Stimulated activated effector memory CD8-positive, alpha-beta T cell treated with anti-CD3 and anti-CD28 coated beads, Interleukin-12 subunit alpha, Interleukin-12 subunit beta, amount 100 ng/mL, for 72 hours (primary cell): Measurements from ENCODE around the gene NSMCE1.
A peak's percentile ranks its signal among the peaks of the same experiment; 100 is the strongest.

Source experiments
- ATAC-seq: fragments of 150-1000 bp; cut with Tn5 transposase; 2 replicates; pipeline ENCODE4 v1.10.0; 2021
- DNase-seq, 2 donors: peaks; one replicate each; pipeline ENCODE4 v3.0.0; 2021 to 2022; ENCODE audit warnings: low spot score in 2 of 2
- H3K27ac Mint-ChIP-seq: one replicate; pipeline ENCODE4 v1.8.0; 2022; ENCODE audit warnings: mild to moderate bottlenecking, mixed read lengths
- H3K36me3 Mint-ChIP-seq: one replicate; pipeline ENCODE4 v1.8.0; 2022; ENCODE audit warnings: mild to moderate bottlenecking, mixed read lengths
- H3K4me1 Mint-ChIP-seq: one replicate; pipeline ENCODE4 v1.8.0; 2022; ENCODE audit warnings: mixed read lengths
- H3K4me3 Mint-ChIP-seq: one replicate; pipeline ENCODE4 v1.8.0; 2022; ENCODE audit warnings: mild to moderate bottlenecking, mixed read lengths
- H3K9me3 Mint-ChIP-seq: one replicate; pipeline ENCODE4 v1.8.0; 2022; ENCODE audit warnings: mixed read lengths

The NSMCE1 gene, protein sequence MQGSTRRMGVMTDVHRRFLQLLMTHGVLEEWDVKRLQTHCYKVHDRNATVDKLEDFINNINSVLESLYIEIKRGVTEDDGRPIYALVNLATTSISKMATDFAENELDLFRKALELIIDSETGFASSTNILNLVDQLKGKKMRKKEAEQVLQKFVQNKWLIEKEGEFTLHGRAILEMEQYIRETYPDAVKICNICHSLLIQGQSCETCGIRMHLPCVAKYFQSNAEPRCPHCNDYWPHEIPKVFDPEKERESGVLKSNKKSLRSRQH

GRCh38 chr16:27268376-27269299 is at the start of gene NSMCE1:
NSMCE1 (minus strand) TSS chr16:27268772; CDS start chr16:27257570, 11,202 bp downstream.
- Mint-ChIP-seq H3K9me3 (no peaks in the 10 kb centered on the region), H3K27ac (peak within 1 kb of the TSS; percentile 97), H3K4me3 (peak within 1 kb of the TSS; percentile 94), H3K36me3 (peaks cover 17% of the 10 kb centered on the region), H3K4me1 (peaks cover 58% of the 10 kb centered on the region)
- ATAC-seq (peak; percentile 99), DNase-seq (peak; percentile 96 to 97)

DNA sequence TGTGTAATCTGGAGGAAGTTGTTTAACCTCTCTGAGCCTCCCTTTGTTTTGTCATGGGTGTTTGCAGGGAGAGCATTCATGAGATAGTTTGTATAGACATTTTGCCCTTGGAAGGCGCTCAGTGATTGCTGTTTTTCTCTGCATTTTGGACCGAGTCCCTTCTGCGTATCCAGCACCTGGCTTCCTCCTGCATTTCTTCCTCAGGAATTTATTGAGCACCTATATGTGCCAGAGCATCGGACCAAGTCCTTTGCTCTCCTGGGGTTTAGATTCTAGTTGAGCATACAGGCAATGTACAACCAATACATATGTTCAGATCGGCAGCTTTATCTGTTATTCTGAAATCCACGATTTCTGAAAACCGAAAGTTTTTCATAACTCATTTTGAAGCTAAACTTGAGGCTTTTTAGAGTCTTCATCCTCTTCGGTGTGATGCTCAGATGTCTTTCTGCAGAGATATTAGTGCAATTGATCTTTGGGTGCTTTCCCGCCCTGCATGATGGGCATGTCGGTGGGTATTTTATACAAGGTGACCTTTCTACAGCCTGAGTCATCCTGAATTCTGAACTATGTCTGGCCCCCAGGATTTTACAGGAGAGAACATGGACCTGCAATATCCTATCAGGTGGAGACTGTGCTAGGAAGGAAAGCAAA is 49.3 kb upstream of the NSMCE1 start:
- ATAC-seq (peak; percentile 55), DNase-seq (no peak)
- Mint-ChIP-seq H3K27ac (peak overlapping the region; percentile 91), H3K4me3 (peak overlapping the region; percentile 100), H3K9me3 (no peaks in the 10 kb centered on the region), H3K4me1 (peaks cover 84% of the 10 kb centered on the region), H3K36me3 (peaks cover 95% of the 10 kb centered on the region)

- DNase-seq (no peak), ATAC-seq (no peak)
- Mint-ChIP-seq H3K36me3 (peaks cover 90% of the 10 kb centered on the region), H3K4me1 (peaks cover 84% of the 10 kb centered on the region), H3K4me3 (peak overlapping the region; percentile 100), H3K9me3 (no peaks in the 10 kb centered on the region), H3K27ac (peak overlapping the region; percentile 91)
These were observed 48.7 kb upstream of the NSMCE1 start for GRCh38 chr16:27317320-27317719.

- Mint-ChIP-seq H3K36me3 (peaks cover 84% of the 10 kb centered on the region), H3K27ac (peak overlapping the region; percentile 91), H3K4me1 (peaks cover 83% of the 10 kb centered on the region), H3K4me3 (peak overlapping the region; percentile 100), H3K9me3 (no peaks in the 10 kb centered on the region)
- ATAC-seq = no peak
- DNase-seq = peak in 1 of 2 donors; percentile 56
These were observed 47.6 kb upstream of the NSMCE1 start for GRCh38 chr16:27316038-27316680.

DNA sequence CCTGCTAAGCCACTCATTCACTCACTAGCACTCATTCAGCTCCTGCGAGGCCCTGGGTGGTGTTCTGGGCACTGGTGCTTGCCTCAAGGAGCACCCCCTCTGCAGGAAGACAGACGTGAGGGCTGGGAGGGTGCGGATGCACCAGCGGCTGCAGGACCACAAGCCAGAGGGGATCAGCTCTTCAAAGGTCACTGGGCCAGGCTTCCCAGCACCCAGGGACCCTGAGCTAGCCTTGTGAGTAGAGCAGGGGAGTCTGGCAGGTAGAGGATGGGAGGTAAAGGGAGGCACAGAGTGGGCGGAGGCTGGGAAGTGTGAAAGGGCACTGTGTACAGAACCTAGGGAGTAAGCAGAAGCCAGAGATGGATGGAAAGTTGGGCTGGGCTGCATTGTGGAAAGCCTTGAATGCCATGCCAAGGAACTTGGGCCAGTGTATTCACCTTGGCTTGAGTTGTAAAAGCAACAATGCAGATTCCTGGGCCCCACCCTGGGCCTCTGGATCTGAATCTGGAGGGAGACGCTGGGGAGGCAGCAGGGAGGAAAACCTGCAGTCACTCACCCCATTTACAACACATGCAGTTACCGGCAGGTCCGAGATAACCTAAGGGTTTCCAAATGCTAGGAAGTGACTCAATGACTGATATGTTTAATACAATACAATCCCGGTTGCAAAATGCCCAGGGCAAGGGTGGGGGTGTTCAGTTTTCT is 46.9 kb upstream of the NSMCE1 start:
- Mint-ChIP-seq H3K27ac (peak overlapping the region; percentile 91), H3K9me3 (no peaks in the 10 kb centered on the region), H3K4me1 (peaks cover 77% of the 10 kb centered on the region), H3K4me3 (peak overlapping the region; percentile 100), H3K36me3 (peaks cover 78% of the 10 kb centered on the region)
- peak; percentile 56 for ATAC-seq
- peak; percentile 31 to 55 for DNase-seq

GRCh38 chr16:27314986-27315332 is 46.4 kb upstream of the NSMCE1 start:
- peak overlapping the region; percentile 91 for H3K27ac Mint-ChIP-seq
- H3K9me3 Mint-ChIP-seq = no peaks in the 10 kb centered on the region
- peaks cover 72% of the 10 kb centered on the region for H3K4me1 Mint-ChIP-seq
- DNase-seq (peak in 1 of 2 donors; percentile 74), ATAC-seq (no peak)
- H3K36me3 Mint-ChIP-seq = peaks cover 72% of the 10 kb centered on the region
- peak overlapping the region; percentile 100 for H3K4me3 Mint-ChIP-seq

DNA sequence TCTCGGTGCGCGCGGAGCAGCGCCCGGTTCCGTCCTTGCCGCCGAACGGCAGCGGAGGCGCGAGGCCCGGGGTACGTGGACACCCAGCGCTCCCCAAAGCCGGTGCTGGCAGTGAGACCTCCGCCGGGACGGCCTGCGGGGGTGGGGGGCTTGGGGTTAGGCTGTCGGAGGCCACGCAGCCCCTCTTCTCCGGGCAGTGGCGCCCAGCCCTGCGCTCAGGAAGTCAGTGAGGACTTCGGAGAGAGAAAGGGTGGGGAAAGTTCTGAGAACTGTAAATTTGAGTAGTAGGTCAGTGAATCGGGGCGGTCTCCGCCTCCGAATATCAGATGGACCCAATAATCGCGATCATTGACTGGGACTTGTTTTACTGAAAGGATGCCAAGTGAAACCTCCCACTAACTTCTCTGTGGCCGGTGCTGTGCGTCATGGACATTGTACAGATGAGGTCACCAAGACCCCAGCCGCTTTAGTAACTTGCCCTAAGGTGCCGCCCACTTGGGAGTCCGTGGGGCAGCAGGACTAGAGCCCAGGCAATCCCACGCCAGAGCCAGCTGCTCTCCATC is 45.7 kb upstream of the NSMCE1 start:
- ATAC-seq (peak; percentile 69), DNase-seq (peak; percentile 36 to 82)
- Mint-ChIP-seq H3K4me1 (peaks cover 64% of the 10 kb centered on the region), H3K36me3 (peaks cover 65% of the 10 kb centered on the region), H3K4me3 (peak overlapping the region; percentile 100), H3K9me3 (no peaks in the 10 kb centered on the region), H3K27ac (peak overlapping the region; percentile 91)

- Mint-ChIP-seq H3K4me3 (peak within 1 kb of the TSS; percentile 100), H3K9me3 (no peaks in the 10 kb centered on the region), H3K36me3 (peaks cover 59% of the 10 kb centered on the region), H3K27ac (peak within 1 kb of the TSS; percentile 91), H3K4me1 (peaks cover 58% of the 10 kb centered on the region)
- DNase-seq = peak; percentile 54 to 83
- ATAC-seq = peak; percentile 41
These were observed 45.0 kb upstream of the NSMCE1 start, which contains the start of gene IL4R for GRCh38 chr16:27313422-27314160. IL4R (plus strand) TSS chr16:27313974; CDS start chr16:27340204, 26,230 bp downstream.

DNA sequence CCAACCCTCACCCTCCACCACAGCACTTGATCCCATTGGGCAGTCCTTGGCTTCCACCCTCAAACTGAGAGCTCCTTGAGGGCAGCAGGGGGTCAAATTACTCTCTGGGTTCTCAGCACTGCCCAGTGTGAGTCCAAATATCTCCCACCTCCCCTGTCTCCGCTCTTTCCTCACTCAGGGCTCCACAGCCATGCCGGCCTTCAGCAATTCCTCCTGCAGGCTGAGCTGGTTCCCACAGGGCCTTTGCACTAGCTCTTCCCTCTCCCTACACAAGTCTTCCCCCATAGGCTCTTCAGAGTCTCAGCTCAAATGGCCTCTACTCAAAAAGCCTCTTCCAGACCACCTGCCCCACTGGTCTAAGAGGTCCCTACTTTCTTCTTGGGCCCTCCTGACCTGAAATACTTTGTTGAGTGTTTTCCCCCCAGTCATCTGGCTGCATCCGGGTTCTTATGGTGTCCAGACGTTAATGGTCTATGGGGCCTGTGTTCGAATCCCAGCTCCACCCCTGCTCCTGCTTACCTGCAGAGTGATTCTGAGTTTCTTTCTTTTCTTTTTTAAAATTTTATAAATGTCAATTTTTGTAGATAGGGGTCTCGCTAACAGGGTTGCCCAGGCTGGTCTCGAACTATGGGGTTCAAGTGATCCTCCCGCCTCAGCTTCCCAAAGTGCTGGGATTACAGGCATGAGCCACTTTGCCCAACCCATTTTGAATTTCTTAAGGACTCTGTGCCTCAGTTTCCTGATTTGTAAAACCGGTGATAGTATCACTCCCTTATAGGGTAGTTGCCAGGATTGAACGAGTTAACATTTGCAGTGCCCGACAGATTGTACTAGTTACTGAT is 44.2 kb upstream of the NSMCE1 start:
- Mint-ChIP-seq H3K27ac (peak overlapping the region; percentile 91), H3K9me3 (no peaks in the 10 kb centered on the region), H3K36me3 (peaks cover 51% of the 10 kb centered on the region), H3K4me3 (peak overlapping the region; percentile 100), H3K4me1 (peaks cover 50% of the 10 kb centered on the region)
- DNase-seq (no peak), ATAC-seq (no peak)

DNA sequence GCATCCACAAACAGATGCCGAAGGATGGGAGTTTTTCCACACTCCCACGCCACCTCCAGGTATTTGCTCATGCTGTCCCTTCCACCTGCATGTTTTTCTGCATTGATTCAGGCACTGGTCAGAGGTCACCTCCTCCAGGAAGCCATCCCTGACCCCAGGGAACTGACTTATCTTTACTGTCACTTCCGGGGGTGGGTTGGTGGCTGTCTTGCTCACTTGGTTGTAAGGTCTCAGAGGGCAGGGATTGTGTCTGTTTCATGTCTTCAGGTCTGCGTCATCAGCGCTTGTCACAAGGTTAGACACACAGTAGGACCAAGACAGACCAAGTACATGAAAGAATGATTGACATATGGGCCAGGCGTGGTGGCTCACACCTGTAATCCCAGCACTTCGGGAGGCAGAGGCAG is 43.3 kb upstream of the NSMCE1 start:
- ATAC-seq = no peak
- peaks cover 41% of the 10 kb centered on the region for H3K4me1 Mint-ChIP-seq

DNA sequence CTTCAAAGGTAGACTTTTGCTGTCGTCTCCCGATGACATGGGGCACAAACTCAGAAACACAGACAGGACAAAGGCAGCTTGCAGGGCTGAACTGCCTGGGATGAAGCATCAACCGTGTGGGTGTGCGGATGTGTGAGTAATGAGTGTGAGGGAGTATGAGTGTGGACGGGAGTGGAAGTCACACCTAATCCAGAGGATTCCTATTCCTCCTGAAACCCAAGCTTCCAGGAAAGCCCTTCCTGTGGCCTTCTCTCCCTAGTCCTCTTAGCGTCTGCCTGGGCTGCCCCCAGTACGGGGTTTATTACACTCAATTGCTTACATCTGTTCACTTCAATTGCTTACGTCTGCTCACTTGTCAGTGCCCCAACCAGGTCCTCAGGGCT is 42.9 kb upstream of the NSMCE1 start:
- H3K9me3 Mint-ChIP-seq = peaks cover 3% of the 10 kb centered on the region
- peaks cover 36% of the 10 kb centered on the region for H3K4me1 Mint-ChIP-seq
- no peak overlapping the region for H3K27ac Mint-ChIP-seq
- no peak overlapping the region for H3K4me3 Mint-ChIP-seq
- no peak for DNase-seq
- ATAC-seq = no peak
- peaks cover 37% of the 10 kb centered on the region for H3K36me3 Mint-ChIP-seq

More for the DNA sequence above, 43.3 kb upstream of the NSMCE1 start:
- Mint-ChIP-seq H3K9me3 (no peaks in the 10 kb centered on the region), H3K4me3 (no peak overlapping the region), H3K27ac (peak overlapping the region; percentile 91), H3K36me3 (peaks cover 42% of the 10 kb centered on the region)
- no peak for DNase-seq

- Mint-ChIP-seq H3K9me3 (peaks cover 3% of the 10 kb centered on the region), H3K36me3 (peaks cover 31% of the 10 kb centered on the region), H3K4me1 (peaks cover 30% of the 10 kb centered on the region), H3K4me3 (no peak overlapping the region), H3K27ac (no peak overlapping the region)
- no peak for ATAC-seq
- DNase-seq = no peak
These were observed 42.2 kb upstream of the NSMCE1 start for GRCh38 chr16:27310576-27311447.
